Activated T-helper 2 cell treated with anti-CD3 and anti-CD28 coated beads, Interferon-gamma antibody, Interleukin-2, Interleukin-4, amounts not matched to agents 10 μg/mL and 5 μg/mL and 100 μg/mL, durations not matched to agents 14 hours and 24 hours and 36 hours (primary cell): ENCODE results near the gene COX7A1. TPM values are rescaled to one million over a fixed set of nuclear protein-coding genes. Genes with fewer than 3 reads are reported as not detected.

ENCODE experiments used
- DNase-seq: peaks from one replicate; pipeline ENCODE4 v3.0.0; 2021; ENCODE audit warnings: low spot score
- H3K27ac Mint-ChIP-seq: one replicate; pipeline ENCODE4 v1.8.0; 2021; ENCODE audit warnings: mixed read lengths
- H3K27me3 Mint-ChIP-seq: one replicate; pipeline ENCODE4 v1.8.0; 2021; ENCODE audit warnings: low read depth, mixed read lengths
- H3K36me3 Mint-ChIP-seq: one replicate; pipeline ENCODE4 v1.8.0; 2021; ENCODE audit warnings: low read depth, mixed read lengths
- H3K4me1 Mint-ChIP-seq: one replicate; pipeline ENCODE4 v1.8.0; 2021; ENCODE audit warnings: low read depth, mixed read lengths
- H3K4me3 Mint-ChIP-seq: one replicate; pipeline ENCODE4 v1.8.0; 2021; ENCODE audit warnings: low read depth, mild to moderate bottlenecking, moderate library complexity, mixed read lengths
- H3K9me3 Mint-ChIP-seq: one replicate; pipeline ENCODE4 v1.8.0; 2021; ENCODE audit warnings: mixed read lengths
- intact Hi-C: fragments of 100-400 bp; cut with micrococcal nuclease; formaldehyde crosslinking; loops from one replicate; pipeline ENCODE4 v1.15.1; 2023
- total RNA-seq: library from RNA; stranded (reverse); gene quantifications from 2 replicates; pipeline ENCODE4 v1.2.3, GENCODE V29; 2022

COX7A1 gene
- total RNA-seq, 1 donor from 2014 or later: not detected

DNA sequence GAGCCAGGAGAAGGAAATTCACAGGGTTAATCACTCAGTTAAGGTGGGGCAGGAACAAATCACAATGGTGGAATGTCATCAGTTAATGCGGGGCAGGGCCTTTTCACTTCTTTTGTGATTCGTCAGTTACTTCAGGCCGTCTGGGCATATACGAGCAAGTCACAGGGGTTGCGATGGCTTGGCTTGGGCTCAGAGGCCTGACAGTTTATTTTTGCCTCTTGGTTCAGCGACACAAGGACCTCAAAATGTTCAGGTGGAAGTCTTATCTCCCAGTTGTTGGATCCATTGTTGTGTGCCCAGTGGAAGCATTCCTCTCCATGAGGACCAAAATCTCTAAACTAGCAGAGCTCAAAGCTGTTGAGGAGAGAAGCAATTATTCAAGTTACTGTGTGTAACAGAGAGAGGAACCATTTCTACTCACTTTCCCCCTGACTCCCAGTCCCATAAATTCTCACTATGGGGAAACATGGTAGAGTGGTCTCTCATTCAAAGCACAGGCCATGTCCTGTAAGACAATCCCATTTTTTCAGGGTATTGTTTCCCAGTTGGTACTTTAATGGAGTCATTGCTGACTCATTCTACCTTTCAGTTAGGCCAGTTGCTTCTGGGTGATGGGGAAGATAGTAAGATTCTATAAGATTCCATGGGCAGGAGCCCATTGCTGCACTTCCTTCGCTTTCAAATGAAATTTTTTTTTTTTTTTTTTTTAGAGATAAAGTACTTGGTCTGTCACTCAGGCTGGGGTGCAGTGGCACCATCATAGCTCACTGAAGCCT, 8.8 kb upstream of the COX7A1 start:
- H3K27ac Mint-ChIP-seq: no peak overlapping the region
- H3K9me3 Mint-ChIP-seq: no peaks in the 10 kb centered on the region
- no peaks in the 10 kb centered on the region for H3K27me3 Mint-ChIP-seq
- DNase-seq: no peak
- intact Hi-C loops: no loop called here
- H3K4me3 Mint-ChIP-seq: no peak overlapping the region
- no peaks in the 10 kb centered on the region for H3K4me1 Mint-ChIP-seq
- peaks cover 2% of the 10 kb centered on the region for H3K36me3 Mint-ChIP-seq

DNA sequence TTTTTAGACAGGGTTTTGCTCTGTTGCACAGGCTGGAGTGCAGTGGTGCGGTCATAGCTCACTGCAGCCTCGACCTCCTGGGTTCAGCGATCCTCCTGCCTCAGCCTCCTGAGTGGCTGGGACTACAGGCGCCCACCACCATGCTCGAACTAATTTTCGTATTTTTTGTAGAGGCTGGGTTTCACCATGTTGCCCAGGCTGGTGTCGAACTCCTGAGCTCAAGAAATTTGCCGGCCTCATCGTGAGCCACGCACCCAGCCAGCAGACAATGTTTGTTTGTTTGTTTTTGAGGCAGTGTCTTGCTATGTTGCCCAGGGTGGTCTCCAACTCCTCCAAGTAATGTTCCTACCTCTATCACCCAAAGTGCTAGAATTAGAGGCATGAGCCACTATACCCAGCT, 879 bp upstream of the COX7A1 start:
- Mint-ChIP-seq H3K9me3 (no peaks in the 10 kb centered on the region), H3K27me3 (no peaks in the 10 kb centered on the region), H3K4me1 (peaks cover 3% of the 10 kb centered on the region), H3K27ac (no peak overlapping the region), H3K36me3 (peaks cover 28% of the 10 kb centered on the region), H3K4me3 (no peak overlapping the region)
- intact Hi-C loops: no loop called here
- no peak for DNase-seq

DNA sequence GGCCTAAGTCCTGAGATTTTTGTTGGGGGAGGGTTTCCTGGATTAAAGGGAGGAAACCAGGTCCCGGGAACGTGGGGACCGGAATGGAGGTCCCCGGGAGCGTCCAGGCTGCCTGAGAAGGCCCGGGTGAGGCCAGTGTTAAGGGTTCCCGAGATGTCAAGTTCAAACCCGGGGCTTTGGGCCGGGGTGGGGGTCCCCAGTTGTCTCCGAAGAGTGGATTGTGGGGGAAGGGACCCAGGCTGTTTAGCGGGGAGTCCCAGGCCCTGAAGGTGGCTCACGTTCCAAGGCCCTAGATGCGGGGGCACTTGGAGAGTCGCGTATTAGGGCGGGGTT, 262 bp downstream of the COX7A1 start:
- peaks cover 37% of the 10 kb centered on the region for H3K36me3 Mint-ChIP-seq
- intact Hi-C loops: no loop called here
- no peak for DNase-seq
- H3K4me1 Mint-ChIP-seq: peaks cover 3% of the 10 kb centered on the region
- no peaks in the 10 kb centered on the region for H3K9me3 Mint-ChIP-seq
- no peak overlapping the region for H3K27ac Mint-ChIP-seq
- no peaks in the 10 kb centered on the region for H3K27me3 Mint-ChIP-seq
- H3K4me3 Mint-ChIP-seq: no peak overlapping the region

DNA sequence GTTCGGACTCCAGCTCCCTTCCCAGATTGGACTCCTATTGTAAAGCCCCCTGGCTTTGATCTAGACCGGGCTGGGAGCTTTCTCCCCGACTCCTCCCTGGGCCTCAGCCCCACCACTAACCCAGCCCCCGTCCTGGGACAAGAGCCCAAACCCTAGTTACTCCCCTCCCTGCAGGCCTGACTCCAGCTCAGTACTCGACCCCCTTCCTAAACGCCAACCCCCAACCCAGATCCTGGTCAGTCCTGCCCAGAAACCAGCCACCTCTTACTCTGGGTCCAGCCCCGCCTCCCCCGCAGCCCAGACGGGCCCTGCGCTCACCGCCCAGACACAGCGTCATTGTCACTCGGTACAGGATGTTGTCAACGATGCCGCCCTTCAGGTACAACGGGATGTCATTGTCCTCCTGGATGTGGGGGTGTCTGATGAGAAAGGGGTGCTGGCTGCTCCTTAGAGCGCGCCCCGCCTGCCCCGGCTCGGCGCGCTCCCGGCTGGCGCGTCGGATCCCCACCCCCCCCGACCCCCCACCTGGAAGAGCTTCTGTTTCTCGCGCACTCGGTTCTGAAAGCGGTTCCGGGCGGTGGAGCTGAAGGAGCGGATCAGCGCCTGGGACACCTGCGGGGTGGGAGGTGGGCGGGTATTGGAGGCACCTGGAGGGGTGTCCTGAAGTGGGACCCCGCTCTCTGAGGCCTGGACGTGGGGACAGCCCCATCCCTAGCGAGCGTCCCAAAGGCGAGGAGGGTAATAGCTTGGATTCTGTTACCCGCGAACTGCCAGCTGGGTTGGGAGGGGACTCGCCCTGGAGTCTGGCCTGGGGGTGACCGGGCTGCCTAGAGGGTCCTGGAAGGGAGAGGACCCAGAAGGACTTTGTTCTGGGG, 866 bp downstream of the COX7A1 start:
- no peaks in the 10 kb centered on the region for H3K9me3 Mint-ChIP-seq
- no peaks in the 10 kb centered on the region for H3K27me3 Mint-ChIP-seq
- no peak overlapping the region for H3K27ac Mint-ChIP-seq
- no peak for DNase-seq
- H3K4me1 Mint-ChIP-seq: peaks cover 3% of the 10 kb centered on the region
- intact Hi-C loops: no loop called here
- H3K4me3 Mint-ChIP-seq: no peak overlapping the region
- H3K36me3 Mint-ChIP-seq: peaks cover 43% of the 10 kb centered on the region

DNA sequence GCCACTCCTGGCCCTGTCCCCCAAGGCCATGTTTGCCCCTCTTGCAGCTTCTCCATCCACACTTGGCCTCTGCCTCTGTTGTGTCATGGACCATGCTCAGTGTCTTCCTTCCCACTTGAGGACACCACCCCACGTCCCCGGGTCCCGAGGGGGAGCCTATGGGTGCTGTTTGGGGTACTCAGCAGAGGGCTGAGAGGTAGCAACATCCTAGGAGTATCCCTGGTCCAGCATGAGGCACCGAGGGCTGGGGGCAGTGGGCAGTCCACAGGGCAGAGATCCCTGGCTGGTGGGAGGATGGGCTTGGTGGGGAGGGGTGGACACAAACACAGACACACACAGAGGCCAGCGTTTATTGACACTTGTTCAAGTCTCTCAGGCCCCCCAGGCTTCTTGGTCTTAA, 1.7 kb downstream of the COX7A1 start:
- H3K36me3 Mint-ChIP-seq: peaks cover 51% of the 10 kb centered on the region
- intact Hi-C loops: no loop called here
- no peak overlapping the region for H3K27ac Mint-ChIP-seq
- H3K4me1 Mint-ChIP-seq: peaks cover 3% of the 10 kb centered on the region
- DNase-seq: no peak
- H3K27me3 Mint-ChIP-seq: no peaks in the 10 kb centered on the region
- H3K9me3 Mint-ChIP-seq: no peaks in the 10 kb centered on the region
- no peak overlapping the region for H3K4me3 Mint-ChIP-seq

DNA sequence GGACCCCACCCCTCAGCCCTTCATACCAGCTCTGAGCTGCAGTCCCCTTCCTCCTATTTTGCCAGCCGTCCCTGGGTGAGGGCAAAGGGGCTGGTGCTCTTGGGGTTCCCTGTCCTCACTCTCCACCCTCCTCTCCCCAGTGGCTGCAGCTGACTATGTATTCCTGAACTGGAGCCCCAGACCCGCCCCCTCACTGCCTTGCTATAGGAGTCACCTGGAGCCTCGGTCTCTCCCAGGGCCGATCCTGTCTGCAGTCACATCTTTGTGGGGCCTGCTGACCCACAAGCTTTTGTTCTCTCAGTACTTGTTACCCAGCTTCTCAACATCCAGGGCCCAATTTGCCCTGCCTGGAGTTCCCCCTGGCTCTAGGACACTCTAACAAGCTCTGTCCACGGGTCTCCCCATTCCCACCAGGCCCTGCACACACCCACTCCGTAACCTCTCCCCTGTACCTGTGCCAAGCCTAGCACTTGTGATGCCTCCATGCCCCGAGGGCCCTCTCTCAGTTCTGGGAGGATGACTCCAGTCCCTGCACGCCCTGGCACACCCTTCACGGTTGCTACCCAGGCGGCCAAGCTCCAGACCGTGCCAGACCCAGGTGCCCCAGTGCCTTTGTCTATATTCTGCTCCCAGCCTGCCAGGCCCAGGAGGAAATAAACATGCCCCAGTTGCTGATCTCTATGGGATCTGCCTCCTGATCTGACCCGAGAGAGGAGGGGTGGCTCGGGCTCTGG, 2.4 kb downstream of the COX7A1 start:
- H3K27ac Mint-ChIP-seq: no peak overlapping the region
- H3K36me3 Mint-ChIP-seq: peaks cover 57% of the 10 kb centered on the region
- peaks cover 3% of the 10 kb centered on the region for H3K4me1 Mint-ChIP-seq
- no peak overlapping the region for H3K4me3 Mint-ChIP-seq
- intact Hi-C loops: no loop called here
- no peaks in the 10 kb centered on the region for H3K27me3 Mint-ChIP-seq
- no peak for DNase-seq
- no peaks in the 10 kb centered on the region for H3K9me3 Mint-ChIP-seq

DNA sequence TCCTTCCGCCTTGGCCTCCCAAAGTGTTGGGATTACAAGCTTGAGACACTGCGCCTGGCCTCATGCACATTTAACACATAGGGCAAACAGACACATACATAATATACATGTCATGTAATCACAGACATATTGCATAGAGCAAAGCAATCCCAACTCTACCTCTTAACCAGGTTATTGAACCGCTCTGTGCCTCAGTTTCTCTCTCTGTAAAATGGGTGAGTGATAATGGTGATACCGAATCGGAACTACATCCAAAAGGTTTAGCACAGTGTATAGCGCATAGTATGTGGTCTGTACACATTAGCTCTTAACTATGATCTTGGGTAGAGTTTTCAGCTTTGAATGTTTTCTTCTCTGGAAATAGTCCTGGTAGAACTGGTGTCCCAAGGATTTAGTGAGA, 7.6 kb downstream of the COX7A1 start:
- no peaks in the 10 kb centered on the region for H3K27me3 Mint-ChIP-seq
- no peak for DNase-seq
- H3K9me3 Mint-ChIP-seq: no peaks in the 10 kb centered on the region
- peaks cover 75% of the 10 kb centered on the region for H3K36me3 Mint-ChIP-seq
- intact Hi-C loops: no loop called here
- H3K27ac Mint-ChIP-seq: no peak overlapping the region
- H3K4me3 Mint-ChIP-seq: no peak overlapping the region
- peaks cover 16% of the 10 kb centered on the region for H3K4me1 Mint-ChIP-seq

DNA sequence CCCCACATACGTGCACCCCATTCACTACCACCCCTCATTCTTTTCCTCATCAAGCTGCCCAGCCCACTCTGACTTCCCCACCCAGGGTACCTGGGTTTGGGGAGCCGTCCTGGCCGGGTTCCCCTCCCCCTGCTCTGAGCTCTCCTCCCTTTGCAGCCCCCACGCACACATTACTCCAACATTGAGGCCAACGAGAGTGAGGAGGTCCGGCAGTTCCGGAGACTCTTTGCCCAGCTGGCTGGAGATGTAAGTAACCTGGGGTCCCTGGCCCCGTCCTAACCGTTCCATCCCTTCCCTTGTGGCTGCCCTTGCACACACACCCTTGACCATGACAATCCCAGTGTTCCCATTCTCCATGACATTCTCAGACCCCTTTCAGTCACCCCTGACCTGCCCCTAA, 9.8 kb downstream of the COX7A1 start:
- intact Hi-C loops: no loop called here
- no peak for DNase-seq
- Mint-ChIP-seq H3K4me1 (peaks cover 15% of the 10 kb centered on the region), H3K27me3 (no peaks in the 10 kb centered on the region), H3K36me3 (peaks cover 57% of the 10 kb centered on the region), H3K9me3 (no peaks in the 10 kb centered on the region), H3K27ac (no peak overlapping the region), H3K4me3 (peak overlapping the region; percentile 48)

DNA sequence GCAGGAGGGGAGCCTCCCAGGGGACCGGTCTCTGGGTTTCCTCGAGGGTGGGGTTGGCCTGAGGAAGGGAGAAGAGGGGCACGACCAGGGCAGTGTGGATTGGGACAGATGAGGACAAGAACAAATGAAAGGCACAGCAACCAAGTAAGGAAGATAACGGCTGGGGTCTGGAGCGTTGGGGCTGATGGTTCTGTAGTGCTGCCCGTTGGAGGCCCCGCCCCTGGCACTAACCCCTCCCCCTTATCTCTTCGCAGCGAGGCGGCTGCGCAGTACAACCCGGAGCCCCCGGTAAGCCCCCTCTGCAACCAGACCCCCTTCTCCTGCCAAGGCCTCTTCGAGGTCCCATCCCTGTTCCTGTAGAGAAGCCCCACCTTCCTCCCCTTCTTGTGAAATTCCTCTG, 10.2 kb downstream of the COX7A1 start:
- Mint-ChIP-seq H3K9me3 (no peaks in the 10 kb centered on the region), H3K4me1 (peaks cover 15% of the 10 kb centered on the region), H3K36me3 (peaks cover 54% of the 10 kb centered on the region), H3K4me3 (no peak overlapping the region), H3K27ac (no peak overlapping the region), H3K27me3 (no peaks in the 10 kb centered on the region)
- no peak for DNase-seq
- intact Hi-C loops: no loop called here

DNA sequence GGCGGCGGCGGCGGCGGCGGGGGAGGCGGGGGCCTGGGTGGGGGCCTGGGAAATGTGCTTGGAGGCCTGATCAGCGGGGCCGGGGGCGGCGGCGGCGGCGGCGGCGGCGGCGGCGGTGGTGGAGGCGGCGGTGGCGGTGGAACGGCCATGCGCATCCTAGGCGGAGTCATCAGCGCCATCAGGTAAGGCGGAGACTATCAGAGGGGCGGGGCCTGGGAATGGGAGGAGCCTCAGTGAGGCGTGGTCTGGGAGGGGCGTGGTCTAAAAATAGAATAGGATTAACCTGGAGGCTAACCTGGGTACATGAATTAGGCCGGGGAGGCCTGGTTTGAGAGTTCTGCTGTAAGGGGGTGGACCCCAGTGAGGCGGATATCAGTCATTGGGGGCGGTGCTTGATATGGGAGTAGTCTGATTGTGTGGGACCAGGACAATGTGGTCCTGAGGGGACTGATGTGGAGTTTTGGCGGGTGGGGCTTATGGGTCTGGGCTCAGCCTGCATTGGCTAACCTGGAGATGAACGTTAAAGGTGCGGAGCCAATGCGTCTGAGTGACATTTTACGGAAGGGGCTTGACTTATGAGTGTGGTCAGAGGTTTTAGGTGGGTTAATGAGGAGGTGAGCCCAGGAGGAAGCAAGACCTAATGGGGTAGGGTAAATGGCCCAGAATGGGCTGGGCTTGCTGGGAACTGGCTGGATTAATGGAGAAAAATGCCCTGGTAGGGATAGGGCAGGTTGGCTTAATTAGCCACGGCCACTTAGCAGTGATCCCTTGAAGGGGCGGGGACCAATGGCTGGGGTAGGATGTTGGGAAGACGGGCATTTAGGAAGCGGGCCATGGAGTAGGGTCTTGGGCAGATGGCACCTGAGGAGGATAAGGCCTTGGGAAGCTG, 11.0 kb downstream of the COX7A1 start:
- intact Hi-C loops: loop anchor here (1.0 kb wide), 2 partner anchors 26 to 73 kb away; partner anchors contain the start of genes TBCB and ZNF565
- Mint-ChIP-seq H3K27ac (peak overlapping the region; percentile 74), H3K27me3 (no peaks in the 10 kb centered on the region), H3K36me3 (peaks cover 46% of the 10 kb centered on the region), H3K9me3 (no peaks in the 10 kb centered on the region), H3K4me3 (peak overlapping the region; percentile 94), H3K4me1 (peaks cover 16% of the 10 kb centered on the region)
- DNase-seq: peak; percentile 88

DNA sequence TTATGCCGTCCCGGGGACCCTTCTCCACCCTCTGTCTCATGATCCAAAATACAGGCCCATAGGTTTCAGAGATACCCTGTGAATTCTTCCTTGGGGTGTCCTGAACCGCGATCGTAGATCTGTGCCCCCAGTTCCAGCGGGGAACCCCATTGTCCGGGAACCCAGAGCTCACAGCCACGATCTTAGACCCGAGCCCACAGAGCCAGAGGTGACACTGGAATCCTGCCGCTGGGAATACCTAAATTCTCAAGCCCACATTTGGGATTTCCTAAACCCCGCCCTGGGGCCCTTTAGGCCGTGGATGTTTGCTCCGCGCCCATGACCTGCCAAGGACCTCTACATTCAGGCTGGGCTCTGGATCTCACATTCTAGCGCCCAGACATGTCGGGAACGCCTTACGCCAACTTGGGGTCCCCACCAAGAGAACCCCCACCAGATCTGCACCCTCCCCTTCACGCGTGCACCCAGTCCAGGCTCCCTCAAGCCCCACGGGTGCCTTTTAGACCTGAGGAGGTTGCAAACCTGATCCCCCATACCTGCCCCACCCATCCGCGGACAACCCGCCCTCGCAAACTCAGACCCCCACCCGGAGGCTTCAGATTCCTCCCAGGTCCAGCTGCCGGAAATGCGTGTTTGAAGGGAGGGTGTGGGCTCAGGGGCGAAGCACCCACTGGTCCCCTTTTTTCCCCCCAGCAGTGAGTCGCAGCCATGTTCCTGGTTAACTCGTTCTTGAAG, 11.8 kb downstream of the COX7A1 start:
- intact Hi-C loops: loop anchor here (1.0 kb wide), 4 partner anchors 13 to 74 kb away; partner anchors contain the start of genes TBCB and ZNF565
- Mint-ChIP-seq H3K9me3 (no peaks in the 10 kb centered on the region), H3K27me3 (no peaks in the 10 kb centered on the region), H3K36me3 (peaks cover 38% of the 10 kb centered on the region), H3K4me3 (peak overlapping the region; percentile 94), H3K4me1 (peaks cover 16% of the 10 kb centered on the region), H3K27ac (peak overlapping the region; percentile 95)
- peak; percentile 37 for DNase-seq
